Measurements from ENCODE around the gene PLVAP.
A peak's percentile ranks its signal among the peaks of the same experiment; 100 is the strongest.

Gene PLVAP

DNA sequence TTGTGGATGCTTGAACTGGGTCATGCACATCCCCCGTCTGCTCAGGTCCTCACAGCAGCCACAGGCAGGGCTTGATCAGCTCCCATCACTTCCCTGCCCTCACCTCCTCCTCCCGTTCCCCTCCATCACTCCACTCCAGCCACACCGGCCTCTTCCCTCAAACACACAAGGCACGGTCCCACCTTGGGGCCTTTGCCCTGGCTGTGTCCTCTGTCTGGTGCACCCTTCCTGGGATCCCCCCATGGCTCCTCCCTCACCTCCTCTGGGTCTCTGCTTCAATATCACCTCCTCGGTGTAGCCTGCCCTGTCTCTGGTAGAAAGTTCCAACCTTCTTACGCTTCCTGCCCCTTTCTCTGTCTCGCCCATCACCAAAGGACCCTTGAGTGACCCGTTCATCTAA, 23.8 kb downstream of the PLVAP start:
- DNase-seq: no peak

DNA sequence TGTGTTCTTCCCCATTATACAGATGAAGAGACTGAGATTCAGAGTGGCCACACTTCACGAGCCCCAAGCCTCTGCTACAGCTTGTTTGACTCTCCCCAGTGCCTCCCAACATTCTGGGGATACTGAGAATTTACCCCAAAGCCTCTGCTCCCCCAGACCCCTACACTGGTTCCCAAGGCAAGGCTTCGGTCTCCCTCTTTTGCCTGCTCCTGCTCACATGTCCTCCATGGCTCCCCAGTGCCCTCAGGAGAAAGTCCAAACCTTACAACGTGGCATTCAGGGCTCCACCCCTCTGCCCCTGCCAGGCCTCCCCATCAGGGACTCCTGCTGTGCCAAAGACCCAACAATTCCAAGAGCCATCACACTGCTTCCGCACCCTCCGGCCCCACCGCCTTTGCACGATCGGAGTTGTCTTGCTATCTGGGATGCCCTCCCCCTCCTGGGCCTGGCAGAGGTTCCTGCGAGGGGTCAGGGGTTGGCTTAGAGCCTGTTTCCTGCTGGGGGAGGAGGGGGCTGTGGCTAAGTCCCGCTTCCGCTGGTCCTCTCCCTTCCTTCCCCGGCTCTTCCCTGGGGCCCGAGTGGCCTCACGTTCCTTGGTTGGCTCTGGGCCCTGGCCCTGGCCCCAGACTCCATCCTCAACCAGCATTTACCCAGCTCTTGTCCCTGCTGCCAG, 24.4 kb downstream of the PLVAP start:
- no peak for DNase-seq

DNA sequence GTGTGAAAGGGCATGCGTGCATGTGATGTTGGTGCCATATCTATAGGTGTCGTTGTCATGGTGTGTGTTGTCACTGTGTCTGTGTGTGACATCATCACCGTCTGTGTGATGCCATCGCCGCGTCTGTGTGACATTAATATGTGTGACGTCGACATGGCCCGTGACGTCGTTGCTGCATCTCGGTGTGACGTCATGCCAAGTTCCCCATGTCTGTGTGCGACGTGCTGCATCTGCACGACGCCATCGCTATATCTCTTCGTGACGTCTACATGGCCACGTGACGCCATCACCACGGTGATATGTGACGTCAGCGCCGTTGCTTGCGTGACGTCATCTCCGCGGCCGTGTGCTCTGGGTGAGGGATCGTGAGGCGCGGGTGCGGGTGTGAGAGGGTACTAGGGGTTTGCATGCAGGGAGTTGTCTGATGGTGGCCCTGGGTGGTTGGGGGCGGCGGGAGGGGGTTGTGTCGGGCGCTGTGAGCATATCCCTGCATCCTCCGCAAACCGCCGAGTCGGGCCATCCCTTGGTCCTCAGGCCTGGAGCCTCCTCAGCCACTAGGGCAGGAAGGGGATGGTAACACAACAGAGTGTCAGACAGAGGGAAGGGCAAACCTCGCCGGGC, 25.2 kb downstream of the PLVAP start:
- DNase-seq: no peak

DNA sequence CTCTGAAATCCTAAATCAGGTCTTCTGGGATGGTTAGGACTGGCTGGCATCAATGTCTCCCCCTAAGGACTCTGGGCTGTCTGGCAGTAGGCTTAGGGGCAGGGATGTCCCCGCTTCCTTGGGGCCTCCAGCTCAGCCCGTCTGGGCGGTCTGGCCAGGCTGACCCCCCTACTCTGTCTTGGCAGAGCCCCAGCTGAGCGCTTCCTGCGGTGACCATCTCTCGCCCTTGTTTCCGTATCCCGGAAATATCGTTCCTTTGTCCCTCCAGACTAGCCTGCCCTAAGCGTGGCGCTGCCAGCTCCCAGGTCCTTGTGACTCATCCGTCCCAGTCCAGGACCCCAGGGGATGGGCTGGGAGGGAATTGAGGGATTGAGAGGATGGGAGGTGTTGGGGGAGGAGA, 28.4 kb downstream of the PLVAP start:
- peak; percentile 62 for DNase-seq

DNA sequence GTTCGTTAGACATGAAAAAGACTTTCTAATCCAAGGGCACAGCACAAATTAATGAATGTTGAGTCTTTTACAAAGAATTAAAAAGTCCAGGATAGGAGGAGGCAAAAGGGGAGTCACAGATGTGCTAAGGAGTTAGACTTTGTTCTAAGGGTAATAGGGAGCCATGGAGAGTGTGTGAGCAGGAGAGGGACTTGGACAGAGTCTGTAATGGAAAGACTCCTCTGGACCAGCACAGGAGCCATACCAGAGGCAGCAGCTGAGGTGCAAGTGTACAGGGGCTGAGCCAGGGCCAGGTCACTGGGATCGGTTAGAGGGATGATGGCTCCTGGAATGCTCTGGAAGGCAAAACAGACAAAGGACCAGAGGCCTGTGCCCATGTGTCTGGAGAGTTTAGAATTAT, 29.3 kb downstream of the PLVAP start:
- DNase-seq: no peak

DNA sequence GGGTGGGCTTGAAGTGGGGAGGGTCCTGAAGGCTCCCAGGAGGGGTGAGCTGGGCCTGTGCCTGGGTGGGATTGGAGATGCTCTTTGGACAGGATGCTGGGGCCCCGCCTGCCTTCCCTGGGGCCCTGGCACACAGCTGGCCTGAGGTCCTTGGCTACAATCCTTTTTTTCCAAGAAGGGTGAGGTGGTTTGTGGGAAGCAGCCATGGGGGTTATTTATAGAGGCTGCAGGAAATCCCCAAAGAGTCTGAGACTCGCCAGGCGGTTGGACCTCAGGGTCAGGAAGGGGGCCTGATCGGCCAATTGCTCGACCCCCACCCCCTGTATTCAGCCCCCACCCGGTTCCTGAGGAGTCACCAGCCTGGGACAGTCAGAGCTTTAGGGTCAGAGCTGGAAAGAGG, 29.8 kb downstream of the PLVAP start:
- DNase-seq: no peak

DNA sequence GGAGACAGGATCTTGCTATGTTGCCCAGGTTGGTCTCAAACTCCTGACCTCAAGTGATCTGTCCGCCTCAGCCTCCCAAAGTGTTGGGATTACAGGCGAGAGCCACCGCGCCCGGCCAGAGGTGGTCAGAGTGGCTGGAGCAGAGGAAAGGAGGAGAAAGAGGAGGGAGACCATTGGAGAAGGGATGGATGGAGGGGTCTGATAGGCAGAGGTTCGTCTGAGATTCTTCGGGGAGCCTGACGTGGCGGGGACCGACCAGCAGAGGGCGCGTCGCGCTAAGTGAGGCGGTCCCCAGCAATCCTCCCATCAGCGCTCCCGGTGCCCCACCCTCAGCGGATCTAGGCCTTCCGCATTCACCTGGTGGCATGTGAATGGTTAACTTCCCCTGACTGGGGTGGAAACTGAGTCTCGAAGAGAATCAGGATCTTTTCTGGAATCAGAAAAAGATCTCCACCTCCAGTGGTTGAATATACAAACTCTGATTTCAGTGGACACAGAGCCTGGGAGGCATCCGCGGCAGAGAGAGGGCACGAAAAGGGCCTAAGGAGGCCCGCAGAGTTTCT, 31.0 kb downstream of the PLVAP start:
- DNase-seq: peak; percentile 58

DNA sequence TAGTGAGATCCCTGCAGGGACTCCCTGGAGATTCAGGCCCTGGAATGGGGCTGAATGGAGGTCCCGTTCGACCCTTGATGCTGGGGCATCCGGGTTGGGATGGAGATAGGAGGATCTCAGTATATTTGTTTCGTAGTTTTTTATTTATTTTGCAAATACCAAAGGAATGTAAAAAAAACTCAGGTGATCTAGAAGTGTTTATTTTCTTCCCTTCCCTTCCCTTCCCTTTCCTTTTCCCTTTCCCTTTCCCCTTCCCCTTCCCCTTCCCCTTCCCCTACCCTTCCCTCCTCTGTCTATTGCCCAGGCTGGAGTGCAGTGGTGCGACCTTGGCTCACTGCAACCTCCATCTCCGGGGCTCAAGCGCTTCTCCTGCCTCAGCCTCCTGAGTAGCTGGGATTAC, 35.3 kb downstream of the PLVAP start:
- no peak for DNase-seq

DNA sequence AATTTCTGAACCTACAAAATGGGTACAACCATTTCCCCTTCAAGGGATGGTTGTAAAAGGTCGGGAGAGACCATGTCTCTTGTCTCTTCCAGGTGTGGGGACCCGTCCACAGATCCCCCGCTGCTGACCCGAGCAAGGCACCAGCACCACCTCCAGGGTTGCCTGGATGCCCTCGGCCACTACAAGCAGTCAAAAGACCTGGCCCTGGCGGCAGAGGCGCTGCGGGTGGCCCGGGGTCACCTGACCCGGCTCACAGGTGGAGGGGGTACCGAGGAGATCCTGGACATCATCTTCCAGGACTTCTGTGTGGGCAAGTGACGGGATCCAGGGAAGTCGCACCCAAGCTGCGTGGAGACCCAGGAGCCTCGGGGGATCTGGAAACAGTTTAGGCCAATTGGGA, 35.8 kb downstream of the PLVAP start:
- no peak for DNase-seq

DNA sequence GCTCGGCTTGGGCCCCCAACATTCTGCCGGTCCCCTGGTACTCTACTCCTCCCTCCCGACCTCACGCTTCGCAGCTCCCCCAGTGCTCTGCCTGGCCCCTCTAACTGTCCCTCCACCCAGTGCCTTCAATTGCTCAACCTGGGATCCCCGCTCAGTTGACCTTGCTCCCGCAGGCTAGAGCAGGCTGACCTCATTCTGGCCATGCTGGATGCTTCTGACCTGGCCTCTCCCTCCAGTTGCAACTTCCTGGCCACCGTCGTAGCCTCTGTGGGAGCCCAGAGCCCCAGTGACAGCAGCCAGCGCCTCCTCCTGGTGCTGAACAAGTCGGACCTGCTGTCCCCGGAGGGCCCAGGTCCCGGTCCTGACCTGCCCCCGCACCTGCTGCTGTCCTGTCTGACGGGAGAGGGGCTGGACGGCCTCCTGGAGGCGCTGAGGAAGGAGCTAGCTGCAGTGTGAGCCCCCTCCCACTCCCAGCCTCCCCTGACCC, 36.2 kb downstream of the PLVAP start:
- no peak for DNase-seq

DNA sequence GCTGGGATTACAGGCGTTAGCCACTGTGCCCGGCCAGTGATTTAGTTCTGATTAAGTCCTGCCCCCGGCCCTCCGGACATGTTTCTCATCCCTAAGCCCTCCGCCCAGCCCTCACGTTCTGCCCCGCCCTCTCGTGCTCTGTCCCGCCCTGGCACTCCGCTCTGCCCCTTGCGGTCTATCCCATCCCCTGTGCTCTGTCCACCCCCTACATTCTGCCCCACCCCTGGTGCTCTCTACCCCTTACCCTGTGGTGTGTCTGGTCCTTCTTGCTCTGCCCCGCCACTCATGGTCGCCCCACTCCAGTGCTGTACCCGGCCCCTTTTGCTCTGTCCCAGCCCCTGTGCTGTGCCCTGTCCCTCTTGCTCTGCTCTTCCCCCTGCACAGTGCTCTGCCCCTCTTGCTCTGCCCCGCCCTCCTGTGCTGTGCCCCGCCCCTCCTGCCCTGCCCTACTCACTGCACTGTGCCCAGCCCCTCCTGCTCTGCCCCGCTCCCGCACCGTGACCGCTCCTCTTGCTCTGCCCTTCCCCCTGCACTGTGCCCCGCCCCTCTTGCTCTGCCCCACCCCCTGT, 36.8 kb downstream of the PLVAP start:
- no peak for DNase-seq

DNA sequence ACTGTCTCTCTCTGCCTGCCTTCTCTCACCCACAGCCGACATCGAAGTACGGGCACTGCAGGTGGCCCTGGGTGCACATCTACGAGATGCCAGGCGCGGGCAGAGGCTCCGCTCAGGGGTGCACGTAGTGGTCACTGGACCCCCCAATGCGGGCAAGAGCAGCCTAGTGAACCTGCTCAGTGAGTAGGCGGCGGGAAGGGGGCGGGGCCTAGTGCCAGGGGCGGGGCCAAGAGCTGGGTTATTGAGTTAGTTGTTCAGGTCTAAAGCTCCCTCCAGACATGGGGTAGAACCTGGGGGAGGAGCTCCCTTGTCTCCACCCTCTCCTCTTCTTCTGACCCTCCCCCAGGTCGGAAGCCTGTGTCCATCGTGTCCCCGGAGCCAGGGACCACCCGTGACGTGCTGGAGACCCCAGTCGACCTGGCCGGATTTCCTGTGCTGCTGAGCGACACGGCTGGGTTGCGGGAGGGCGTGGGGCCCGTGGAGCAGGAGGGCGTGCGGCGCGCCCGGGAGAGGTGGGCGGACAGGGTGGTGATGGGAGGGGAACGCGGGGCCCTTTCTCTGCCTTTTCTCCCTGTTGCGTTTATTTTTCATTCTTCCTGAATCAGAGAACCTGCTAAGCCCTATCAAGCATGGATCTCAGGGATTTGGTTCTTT, 37.9 kb downstream of the PLVAP start:
- no peak for DNase-seq

DNA sequence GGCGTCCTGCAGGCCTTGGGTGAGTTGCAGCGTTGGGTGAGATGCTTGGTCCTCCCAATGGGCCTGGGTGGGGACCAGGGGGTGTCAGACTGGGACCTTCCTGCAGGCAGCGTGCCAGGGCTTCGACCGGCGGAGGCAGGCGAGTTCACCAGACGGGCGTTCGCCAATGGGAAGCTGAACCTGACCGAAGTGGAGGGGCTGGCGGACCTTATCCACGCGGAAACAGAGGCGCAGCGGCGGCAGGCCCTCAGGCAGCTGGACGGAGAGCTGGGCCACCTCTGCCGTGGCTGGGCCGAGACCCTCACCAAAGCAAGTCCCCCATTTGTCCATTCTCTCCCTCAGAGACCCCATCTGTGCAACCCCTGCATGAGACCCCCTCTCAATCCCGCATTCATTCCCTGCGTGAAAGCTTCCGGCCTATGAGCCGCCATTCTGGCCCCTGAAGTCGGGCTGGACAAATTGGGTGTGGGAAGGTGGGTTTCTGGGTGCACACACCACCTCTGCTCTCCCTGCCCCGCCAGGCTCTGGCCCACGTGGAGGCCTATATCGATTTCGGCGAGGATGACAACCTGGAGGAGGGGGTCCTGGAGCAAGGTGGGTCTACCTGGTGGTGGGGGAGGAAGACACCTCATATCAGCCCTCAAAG, 38.6 kb downstream of the PLVAP start:
- DNase-seq: no peak

DNA sequence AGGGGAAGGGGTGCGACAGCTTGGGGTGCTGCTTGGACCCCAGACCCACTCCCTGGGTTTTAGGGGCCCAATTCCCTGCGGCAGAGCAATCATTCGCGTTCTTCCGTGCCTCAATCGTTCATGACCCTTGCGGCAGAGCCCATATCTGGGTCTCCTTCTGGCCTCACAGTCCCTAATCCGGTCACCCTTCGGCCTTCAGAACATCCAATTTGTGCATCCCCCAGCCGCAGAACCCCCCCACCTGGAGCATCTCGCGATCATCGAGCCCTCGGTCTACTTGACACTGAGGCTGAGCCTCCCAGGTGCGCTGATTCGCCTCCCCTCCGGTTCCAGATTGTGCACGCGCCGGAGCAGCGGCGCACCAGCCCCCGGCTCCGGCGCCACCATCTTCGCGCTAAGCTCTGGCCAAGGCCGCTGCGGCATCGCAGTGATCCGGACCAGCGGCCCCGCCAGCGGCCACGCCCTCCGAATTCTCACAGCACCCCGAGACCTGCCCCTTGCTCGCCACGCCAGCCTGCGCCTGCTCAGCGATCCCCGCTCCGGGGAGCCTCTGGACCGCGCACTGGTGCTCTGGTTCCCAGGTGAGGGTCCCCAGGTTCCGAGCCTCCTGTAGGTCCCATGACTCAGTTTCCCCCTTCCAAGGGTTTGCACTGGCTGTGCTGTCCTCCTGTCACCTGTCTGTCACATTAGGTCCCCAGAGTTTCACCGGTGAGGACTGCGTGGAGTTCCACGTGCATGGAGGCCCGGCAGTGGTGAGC, 39.3 kb downstream of the PLVAP start:
- peak; percentile 37 for DNase-seq

DNA sequence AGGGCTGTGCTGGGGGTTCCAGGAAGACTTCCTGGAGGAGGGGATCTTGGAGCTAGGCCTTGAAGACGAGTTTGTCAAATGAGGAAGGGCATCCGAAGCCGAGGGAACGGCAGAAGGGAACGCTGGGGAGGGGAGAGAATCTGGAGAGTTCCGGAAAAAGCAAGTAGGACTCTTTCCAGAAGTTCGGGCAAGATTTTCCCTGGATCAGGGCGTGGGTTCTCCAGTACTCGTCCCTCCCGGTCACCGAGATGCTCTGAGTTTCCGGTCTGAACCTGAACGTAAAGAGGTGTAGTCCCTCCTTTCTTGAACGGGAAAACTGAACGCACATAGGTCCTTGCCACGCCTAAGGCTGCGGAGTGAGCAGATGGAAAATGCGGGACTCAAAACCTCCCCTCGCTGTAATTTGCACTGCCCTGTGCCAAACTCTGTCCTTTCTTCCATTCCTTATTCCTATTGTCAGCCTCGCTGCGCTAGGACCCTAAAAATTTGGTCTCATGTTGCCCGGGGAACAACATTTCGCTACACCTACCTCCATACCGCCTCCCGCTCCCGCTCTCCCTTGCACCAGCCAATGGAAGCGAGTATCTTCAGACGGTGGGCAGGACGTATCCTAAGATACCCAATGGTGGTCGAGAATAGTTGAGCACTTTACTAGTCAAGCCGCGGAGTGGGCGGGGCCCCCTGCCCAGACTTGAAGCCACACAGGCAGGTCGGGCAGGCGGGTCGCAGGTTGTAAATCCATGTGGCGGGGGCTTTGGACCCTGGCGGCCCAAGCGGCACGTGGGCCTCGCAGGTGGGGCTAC, 40.1 kb downstream of the PLVAP start, which contains the start of gene GTPBP3:
GTPBP3 (plus strand) TSS at position 682 of the 803 bp plus-strand sequence; CDS start at position 741, 59 bp downstream.
- peak; percentile 100 for DNase-seq

DNA sequence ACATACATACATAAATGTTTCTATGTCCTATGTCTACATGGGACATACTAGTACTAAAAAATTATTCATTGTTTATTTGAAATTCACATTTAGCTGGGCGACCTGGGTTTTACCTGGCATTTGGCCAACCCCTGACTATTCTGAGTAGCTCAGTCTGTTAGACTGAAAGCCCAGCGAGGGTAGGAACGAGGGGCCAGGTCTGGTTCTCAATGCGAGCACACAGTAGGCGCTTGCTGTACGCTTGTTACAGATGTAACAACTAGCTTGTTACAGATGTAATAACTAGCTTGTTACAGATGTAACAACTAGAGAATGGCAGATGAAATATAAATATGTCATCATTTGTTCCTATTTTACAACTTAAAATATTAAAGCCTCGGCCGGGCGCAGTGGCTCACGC, 41.6 kb downstream of the PLVAP start:
- no peak for DNase-seq

DNA sequence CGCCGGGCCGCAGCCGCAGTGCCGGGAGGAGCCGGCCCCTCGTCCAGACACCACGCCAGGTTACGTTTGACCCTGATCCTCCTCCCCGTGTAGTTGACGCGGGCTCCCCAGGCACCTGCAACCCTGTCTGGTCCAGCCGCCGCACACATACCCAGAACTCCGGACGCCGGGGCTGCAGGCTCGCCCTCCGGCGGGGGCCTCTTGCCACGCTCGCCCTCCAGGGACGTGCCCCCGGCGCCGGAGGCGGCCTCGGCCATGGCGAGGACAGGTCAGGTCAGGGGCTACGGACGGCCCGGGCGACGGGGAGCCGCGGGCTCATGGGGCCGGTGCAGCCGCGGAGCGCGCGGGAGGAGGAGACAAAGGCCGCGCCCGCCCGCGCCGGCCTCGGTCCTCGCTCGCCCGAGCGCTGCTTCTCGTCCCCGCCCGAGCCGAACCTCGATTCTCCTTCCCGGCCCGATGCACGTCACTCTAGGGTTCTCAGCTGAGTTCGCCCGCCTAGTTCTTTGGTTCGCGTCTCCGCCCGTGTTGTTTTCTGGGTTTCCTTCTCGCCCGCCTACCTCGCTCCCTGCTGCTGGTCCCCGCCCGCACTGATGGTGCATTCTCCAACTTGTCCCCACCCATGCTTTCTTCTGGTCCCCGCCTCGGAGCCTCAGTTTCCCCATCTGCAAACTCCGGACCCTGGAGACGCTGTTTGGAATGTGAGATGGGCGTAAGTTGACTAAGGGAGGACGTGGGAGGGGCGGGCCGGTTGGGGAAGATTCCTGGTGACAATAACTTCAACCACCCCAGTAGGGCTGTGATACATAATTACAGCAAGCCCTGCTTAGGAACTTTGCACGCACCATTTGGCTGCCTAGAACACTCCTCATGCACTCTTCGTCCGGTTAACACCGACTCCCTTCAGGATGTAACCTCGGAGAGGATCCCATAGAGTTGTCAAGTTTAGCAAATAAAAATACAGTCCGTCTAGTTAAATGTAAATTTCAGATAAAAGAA, 42.4 kb downstream of the PLVAP start, which contains the start of gene ANO8:
ANO8 (minus strand) TSS at position 442 of the 996 bp plus-strand sequence; CDS start at position 257, 185 bp downstream.
- DNase-seq: peak; percentile 95

DNA sequence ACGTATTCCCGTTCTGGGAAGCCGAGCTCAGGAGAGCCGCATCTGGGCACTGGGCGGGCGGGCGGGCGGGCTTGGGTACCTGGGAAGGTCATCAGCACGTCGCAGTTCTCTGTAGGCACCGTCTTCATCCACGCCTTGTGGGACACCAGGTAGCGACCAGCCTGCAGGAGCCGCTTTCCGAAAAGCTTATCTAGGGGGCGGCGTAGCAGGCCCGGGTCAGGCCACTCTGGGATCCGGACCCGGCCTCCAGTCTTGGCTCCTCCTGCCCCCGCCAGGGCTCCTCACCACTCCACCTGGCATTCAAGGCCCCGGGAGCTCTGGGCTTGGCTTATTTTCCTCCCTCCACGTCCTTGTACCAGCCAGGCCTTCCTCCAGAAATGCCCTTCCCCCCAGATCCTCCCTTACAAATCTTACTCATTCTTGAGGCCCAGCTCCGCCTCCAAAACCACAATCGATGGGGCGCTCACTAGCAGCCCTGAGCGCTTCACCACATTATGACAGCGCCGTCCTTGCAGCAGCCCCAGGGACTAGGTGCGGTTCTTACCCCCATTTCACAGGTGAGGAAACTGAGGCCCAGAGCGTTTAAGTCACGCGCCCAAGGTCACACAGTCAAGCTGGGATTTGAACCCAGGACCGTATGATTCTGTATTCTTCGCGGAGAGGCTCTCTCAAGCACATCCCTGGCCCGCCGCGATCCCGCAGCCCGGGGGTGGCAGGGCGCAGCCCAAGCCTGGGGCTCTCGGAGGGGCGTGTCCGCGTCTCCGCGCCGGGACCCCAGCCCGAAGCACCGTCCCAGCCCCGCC, 43.3 kb downstream of the PLVAP start:
- DNase-seq: no peak
